Measurements from ENCODE around the gene FAM107B. TPM values are rescaled to one million over a fixed set of nuclear protein-coding genes. Genes with fewer than 3 reads are reported as not detected.

FAM107B gene
- total RNA-seq, 4 donors from 2014 or later: 7.3 to 15.6 (median 13.3) TPM

- no peaks in the 10 kb centered on the region for H3K36me3 ChIP-seq
- H3K27ac ChIP-seq: no peak overlapping the region
- 69 to 79% methylated on average over 3 of the region's 3 CpGs for WGBS, 2 donors (ENCODE audit: low coverage in 1 of 2)
- no peaks in the 10 kb centered on the region for H3K27me3 ChIP-seq
- ATAC-seq: no peak
- no peaks in the 10 kb centered on the region for H3K4me1 ChIP-seq
- no peaks in the 10 kb centered on the region for H3K9me3 ChIP-seq
- no peak for TF ChIP-seq POLR2A (IDR thresholded peaks at IDR 0.05)
- no peak for TF ChIP-seq CTCF (IDR thresholded peaks at IDR 0.05)
- TF ChIP-seq POLR2AphosphoS5 (IDR thresholded peaks at IDR 0.05): no peak
- TF ChIP-seq EP300 (IDR thresholded peaks at IDR 0.05): no peak
- H3K4me3 ChIP-seq: no peak overlapping the region
Observed at GRCh38 chr10:14676732-14677131, 98.0 kb downstream of the FAM107B start.

- no peak overlapping the region for H3K4me3 ChIP-seq
- H3K36me3 ChIP-seq: no peaks in the 10 kb centered on the region
- ATAC-seq: no peak
- no peaks in the 10 kb centered on the region for H3K27me3 ChIP-seq
- TF ChIP-seq POLR2AphosphoS5 (IDR thresholded peaks at IDR 0.05) (no peak), CTCF (IDR thresholded peaks at IDR 0.05) (no peak), POLR2A (IDR thresholded peaks at IDR 0.05) (no peak), EP300 (IDR thresholded peaks at IDR 0.05) (no peak)
- peaks cover 0 to 16% (median 6%) of the 10 kb centered on the region in 3 donors for H3K4me1 ChIP-seq
- H3K27ac ChIP-seq: no peak overlapping the region
- 92 to 93% methylated on average over 7 to 8 of the region's 8 CpGs for WGBS, 2 donors (ENCODE audit: low coverage in 1 of 2)
- no peaks in the 10 kb centered on the region for H3K9me3 ChIP-seq
Observed at GRCh38 chr10:14674376-14675050, 100.2 kb downstream of the FAM107B start.

- no peak for ATAC-seq
- no peak overlapping the region for H3K4me3 ChIP-seq
- H3K27me3 ChIP-seq: no peaks in the 10 kb centered on the region
Observed at GRCh38 chr10:14673189-14673861, 101.4 kb downstream of the FAM107B start.

GRCh38 chr10:14671386-14671831, 103.3 kb downstream of the FAM107B start:
- WGBS, 2 donors (ENCODE audit: low coverage in 1 of 2): 72 to 86% methylated on average over 1 to 5 of the region's 6 CpGs
- Histone ChIP-seq H3K9me3 (no peaks in the 10 kb centered on the region), H3K4me1 (peaks cover 0 to 16% (median 6%) of the 10 kb centered on the region in 3 donors), H3K36me3 (no peaks in the 10 kb centered on the region), H3K27ac (peak overlapping the region in 3 of 4 donors; percentile 44 to 54 (median 49)), H3K27me3 (no peaks in the 10 kb centered on the region), H3K4me3 (no peak overlapping the region)
- TF ChIP-seq POLR2A (IDR thresholded peaks at IDR 0.05): no peak
- no peak for TF ChIP-seq CTCF (IDR thresholded peaks at IDR 0.05)
- no peak for TF ChIP-seq EP300 (IDR thresholded peaks at IDR 0.05)
- TF ChIP-seq POLR2AphosphoS5 (IDR thresholded peaks at IDR 0.05): no peak
- no peak for ATAC-seq

More at GRCh38 chr10:14673189-14673861, 101.4 kb downstream of the FAM107B start:
- Histone ChIP-seq H3K4me1 (peaks cover 0 to 16% (median 6%) of the 10 kb centered on the region in 3 donors), H3K27ac (no peak overlapping the region), H3K36me3 (no peaks in the 10 kb centered on the region), H3K9me3 (no peaks in the 10 kb centered on the region)
- WGBS, 2 donors (ENCODE audit: low coverage in 1 of 2): 9 to 17% methylated on average over 9 of the region's 9 CpGs
- TF ChIP-seq CTCF (IDR thresholded peaks at IDR 0.05) (no peak), POLR2AphosphoS5 (IDR thresholded peaks at IDR 0.05) (no peak)

Measured in gastroesophageal sphincter (tissue), 4 donors.